DMS153 treated with DMSO at 0.1 percent for 48 hours (cell line): ENCODE measurements around the gene PARP11.

Source experiments
- DNase-seq: peaks from one replicate; lab custom pipeline; 2025; ENCODE audit not compliant: unreplicated experiment; lab: John Stamatoyannopoulos, UW

PARP11 gene

DNA sequence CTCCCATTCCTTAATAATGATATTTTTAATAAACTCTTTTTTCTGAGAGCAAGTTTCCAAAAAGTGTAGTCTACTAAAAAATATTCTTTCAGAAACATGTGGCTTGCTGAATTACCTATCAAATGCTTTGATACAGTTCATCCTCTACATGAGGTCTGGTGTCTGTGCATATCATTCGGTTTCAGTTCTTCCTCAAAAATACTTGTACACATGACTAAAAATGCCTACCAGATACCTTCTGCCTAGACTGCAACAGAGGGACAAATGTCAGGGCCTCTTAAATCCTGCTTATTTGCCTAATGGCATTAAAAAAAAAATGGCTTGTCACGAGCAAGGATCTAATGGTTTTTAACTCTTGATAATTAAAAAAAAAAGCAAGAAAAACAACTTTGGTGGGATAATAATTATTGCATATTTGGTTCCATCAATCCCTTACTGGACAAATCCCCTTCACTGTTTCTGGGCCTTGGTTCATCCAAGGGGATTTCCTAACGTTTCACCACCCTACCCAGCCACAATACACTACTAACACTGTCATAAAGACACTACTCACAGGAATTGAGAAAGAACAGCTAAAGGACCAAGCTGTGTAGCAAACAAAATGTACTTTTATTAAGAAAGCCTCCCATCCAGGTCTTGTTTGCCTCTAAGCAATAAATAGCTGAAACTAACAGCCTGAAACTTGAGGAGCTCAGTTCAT, 45.7 kb downstream of the PARP11 start:
- DNase-seq = no peak

GRCh38 chr12:3821441-3821840, 51.8 kb downstream of the PARP11 start:
- DNase-seq = no peak

- DNase-seq = no peak
Measured at GRCh38 chr12:3820122-3820521, 53.1 kb downstream of the PARP11 start.

DNA sequence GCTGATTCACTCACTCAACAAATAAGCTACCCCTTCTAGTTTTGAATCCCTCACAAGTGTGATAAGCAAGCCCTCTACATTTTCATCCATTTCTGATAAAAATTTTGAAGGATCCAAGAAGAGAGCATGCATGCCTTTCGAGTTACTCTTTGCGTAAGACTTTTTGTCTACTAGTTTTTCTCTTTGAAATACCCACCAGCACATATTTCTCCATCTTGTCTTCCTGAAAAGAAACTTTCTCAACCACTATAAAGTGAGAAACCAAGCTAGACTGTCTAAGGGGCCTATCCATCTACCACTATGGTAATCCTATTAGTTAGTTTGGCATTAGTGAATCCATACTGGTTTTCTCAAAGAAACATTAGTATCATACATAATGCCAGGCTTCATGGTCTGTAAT, 56.9 kb downstream of the PARP11 start:
- no peak for DNase-seq

DNA sequence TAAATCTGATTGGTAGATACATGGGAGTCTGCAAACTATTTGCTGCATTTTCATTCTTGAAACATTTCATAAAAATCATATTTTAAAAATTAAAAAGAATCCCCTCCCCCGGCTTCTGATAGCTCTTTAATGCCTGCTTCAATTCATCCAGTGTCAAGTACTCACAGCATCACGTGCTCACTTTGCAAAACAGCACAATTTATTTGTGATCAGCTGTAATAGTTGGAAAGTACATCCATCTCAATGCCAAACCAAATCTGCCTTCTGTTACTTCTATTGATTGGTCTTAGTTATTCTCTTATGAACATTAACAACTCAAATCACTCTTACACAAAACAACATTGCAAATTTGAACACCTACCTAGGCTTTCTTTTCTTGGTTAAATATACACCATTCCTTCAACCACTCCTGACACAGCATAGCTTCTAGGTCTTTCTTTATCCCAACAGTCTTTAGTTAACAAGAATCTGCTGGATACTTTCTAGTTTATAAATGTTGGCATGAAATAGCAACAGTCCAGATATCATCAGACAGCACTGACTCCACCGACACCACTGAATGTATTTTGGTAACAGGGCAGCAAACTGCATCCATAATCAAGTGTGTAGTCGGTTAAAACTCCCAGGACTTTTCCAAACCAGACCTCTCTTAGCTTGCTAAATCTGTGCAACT, 58.0 kb downstream of the PARP11 start:
- no peak for DNase-seq

- DNase-seq = no peak
Measured at GRCh38 chr12:3810540-3810939, 62.7 kb downstream of the PARP11 start.

GRCh38 chr12:3810016-3810370, 63.2 kb downstream of the PARP11 start:
- DNase-seq = no peak

GRCh38 chr12:3809357-3810015, 63.7 kb downstream of the PARP11 start:
- no peak for DNase-seq

GRCh38 chr12:3805077-3805476, 68.1 kb downstream of the PARP11 start:
- DNase-seq = no peak

GRCh38 chr12:3803865-3804472, 69.2 kb downstream of the PARP11 start:
- DNase-seq = peak; percentile 90

GRCh38 chr12:3802721-3803120, 70.5 kb downstream of the PARP11 start:
- DNase-seq = no peak

DNA sequence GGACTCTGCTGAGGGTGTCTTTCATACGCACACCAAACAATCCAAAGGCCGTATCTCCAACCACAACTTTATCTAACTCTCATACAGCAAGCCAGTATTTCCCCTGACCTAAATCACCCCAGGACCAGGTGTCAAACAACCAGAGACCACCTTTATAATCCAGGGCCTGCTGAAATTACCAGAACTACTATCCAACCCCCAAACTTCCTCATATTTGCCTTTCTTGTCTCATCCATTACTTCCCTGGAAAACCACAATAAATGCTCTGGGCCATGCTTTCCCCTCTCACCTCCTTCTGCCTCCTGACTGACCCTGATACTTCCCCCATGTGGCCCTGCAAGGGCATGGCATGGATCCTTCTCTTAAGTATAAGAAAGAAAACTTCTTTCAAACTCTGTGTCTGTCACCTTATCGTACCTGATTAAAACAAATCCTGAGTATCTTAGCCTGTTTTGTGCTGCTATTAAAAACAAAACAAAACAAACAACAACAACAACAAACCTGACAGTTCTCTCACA, 75.6 kb downstream of the PARP11 start:
- DNase-seq = no peak

GRCh38 chr12:3795492-3796133, 77.6 kb downstream of the PARP11 start:
- peak; percentile 92 for DNase-seq

DNA sequence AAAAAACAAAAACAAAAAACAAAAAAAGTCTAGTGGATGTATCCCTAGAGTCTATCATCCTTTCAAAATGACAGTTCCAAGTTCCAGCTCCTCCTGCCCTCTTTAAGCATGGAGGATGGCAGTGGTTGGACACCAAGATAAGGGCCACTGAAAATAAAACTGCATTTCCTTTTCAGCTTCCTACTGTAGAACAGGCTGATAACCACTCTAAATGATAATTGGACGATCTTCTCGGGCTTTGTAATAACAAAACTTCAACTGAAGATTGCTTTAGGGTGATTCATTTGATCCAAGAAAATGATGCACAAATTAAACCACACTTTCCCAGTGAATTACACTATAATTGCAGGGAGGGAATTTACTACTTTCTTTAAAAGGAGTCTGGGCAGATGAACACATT, 78.1 kb downstream of the PARP11 start:
- DNase-seq = no peak

DNA sequence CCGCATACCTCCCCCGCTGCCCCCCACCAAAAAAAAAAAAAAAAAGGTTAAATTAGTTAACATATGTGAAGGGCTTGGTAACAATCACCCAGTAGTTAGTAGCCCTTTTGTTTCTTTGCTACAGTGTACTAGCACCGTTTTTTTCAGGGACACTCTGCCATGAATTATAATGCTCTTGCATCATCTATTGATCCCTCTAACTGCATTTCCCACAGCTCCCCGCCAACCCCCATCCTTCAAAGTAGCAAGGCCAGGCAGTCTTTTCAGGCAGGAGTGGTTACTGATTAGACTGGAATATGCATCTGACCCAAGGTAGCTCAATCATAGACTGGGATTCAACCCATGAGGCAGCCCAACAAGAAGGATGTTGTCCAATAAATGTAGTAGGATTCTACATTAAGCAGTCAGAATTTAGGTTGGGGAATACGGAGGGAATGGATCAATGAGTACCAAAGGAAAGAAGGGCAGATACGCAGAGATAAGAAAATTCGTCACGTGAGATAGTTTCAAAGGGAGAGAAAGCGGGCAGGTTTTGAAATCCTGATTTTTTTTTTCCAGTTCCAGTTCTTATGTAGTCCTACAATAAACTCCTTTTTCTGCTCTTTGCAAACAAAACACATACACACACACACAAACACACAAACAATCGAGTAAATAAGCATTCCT, 80.4 kb downstream of the PARP11 start:
- no peak for DNase-seq

DNA sequence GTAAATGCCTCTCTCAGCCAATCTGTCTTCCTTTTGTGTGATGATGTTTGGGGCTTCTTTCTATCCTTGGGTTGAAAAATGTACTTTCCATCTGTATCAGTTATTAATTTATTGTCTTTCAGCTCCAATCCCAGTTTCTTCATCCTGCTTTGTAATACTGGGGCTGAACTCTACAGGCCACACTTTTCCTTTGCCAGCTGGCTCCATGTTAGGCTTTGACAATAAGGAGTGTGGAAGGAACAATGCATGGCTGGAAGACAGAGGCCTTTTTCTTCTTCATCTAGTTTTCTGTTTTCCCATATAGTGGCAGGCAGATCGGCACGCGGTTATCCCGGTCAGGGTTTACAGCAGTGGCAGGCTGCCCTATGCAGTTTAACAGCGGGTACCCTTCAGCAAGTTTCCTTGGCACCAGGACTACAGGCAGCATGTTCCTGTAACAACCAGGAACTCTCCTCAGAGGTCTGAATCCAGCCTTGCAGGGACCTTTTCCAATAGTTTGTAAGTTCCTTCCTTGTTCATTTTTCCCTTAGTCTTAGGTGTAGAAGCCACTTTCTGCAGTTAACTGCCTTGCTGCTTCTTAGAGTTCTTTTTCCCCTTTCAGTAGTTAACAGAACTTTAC, 81.8 kb downstream of the PARP11 start:
- DNase-seq = no peak

DNA sequence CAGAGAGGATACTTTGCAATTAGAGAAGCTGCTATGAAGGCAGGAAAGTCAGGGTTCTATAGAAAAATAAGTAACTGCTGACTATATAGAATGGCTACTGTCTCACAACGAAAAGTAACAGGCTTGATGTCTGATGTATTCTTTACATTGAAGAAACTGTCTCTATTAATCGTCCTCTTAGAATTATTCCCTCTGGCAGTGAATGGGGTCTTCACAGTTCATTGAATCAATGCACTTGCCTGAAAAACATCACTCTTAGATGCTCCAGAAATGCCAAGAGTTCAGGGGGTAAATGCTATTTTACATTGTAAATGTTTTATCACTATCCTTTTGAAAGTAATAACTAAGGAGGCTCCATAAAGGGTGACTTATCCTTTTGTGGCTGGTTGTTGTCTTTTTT, 82.6 kb downstream of the PARP11 start:
- DNase-seq = no peak

GRCh38 chr12:3789838-3790237, 83.4 kb downstream of the PARP11 start:
- no peak for DNase-seq

DNA sequence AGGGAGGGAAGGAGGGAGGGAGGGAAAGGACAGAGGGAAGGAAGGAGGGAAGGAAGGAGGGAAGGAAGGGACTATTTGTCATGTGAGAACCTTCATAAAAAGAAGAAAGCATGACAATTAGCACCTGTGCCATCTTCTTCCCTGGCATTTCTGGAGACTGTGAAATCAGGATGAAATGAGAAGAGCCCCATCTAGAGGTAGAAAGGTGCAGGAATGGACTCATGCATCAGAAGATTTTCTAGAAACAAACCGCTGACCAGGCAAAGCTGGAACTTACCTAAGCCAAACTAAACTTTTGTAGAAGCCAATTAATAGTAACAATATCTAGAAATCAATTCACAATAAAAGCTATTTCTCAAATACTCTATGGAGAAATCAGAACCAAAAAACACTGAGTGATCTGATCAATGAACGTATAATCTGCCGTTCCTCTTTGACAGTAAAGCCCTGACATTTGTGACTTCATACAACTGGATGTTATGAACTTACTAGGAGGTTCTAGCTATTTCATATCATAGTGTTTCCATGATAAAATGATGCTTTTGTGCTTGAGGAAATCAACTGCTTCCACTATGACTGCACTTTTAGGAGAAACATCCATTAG, 95.9 kb downstream of the PARP11 start:
- DNase-seq = peak; percentile 62
